Endodermal cell (in vitro differentiated cells): ENCODE data around the gene ABAT. TPM values are rescaled to one million over a fixed set of nuclear protein-coding genes. Genes with fewer than 3 reads are reported as not detected.

ENCODE experiments used
- DNase-seq: peaks from one replicate; pipeline ENCODE4 v3.0.0-alpha.2; 2017
- H3K27ac ChIP-seq: 2 replicates; pipeline ENCODE4 v1.5.1; 2013; ENCODE audit warnings: mild to moderate bottlenecking, low read depth, low read length, moderate library complexity
- H3K27me3 ChIP-seq: 2 replicates; pipeline ENCODE4 v1.6.1; 2013; ENCODE audit warnings: mild to moderate bottlenecking, low read length, moderate library complexity; ENCODE audit not compliant: insufficient read depth, control insufficient read depth, poor library complexity, severe bottlenecking
- H3K36me3 ChIP-seq: 2 replicates; pipeline ENCODE4 v1.7.0; 2013; ENCODE audit warnings: mild to moderate bottlenecking, low read length, moderate library complexity; ENCODE audit not compliant: control insufficient read depth, insufficient read depth
- H3K4me1 ChIP-seq: one replicate; pipeline ENCODE4 v1.7.0; 2013; ENCODE audit warnings: low read length; ENCODE audit not compliant: control insufficient read depth, insufficient read depth
- H3K4me3 ChIP-seq: 2 replicates; pipeline ENCODE4 v1.5.1; 2013; ENCODE audit warnings: mild to moderate bottlenecking, low read length, moderate library complexity
- H3K9ac ChIP-seq: 2 replicates; pipeline ENCODE4 v1.6.1; 2013; ENCODE audit warnings: mild to moderate bottlenecking, low read length, moderate library complexity; ENCODE audit not compliant: poor library complexity, severe bottlenecking; ENCODE audit errors: extremely low read depth
- H3K9me3 ChIP-seq: 2 replicates; pipeline ENCODE4 v1.6.1; 2013; ENCODE audit warnings: mild to moderate bottlenecking, low read length, moderate library complexity; ENCODE audit not compliant: control insufficient read depth
- H3K27ac Mint-ChIP-seq: 2 replicates; pipeline ENCODE4 v1.8.0; 2020; ENCODE audit warnings: mixed read lengths
- H3K27me3 Mint-ChIP-seq: 2 replicates; pipeline ENCODE4 v1.8.0; 2021; ENCODE audit warnings: mild to moderate bottlenecking, mixed read lengths; ENCODE audit not compliant: insufficient read depth
- H3K36me3 Mint-ChIP-seq: 2 replicates; pipeline ENCODE4 v1.8.0; 2020; ENCODE audit warnings: low read depth, mixed read lengths
- H3K4me1 Mint-ChIP-seq: 2 replicates; pipeline ENCODE4 v1.8.0; 2020; ENCODE audit warnings: mixed read lengths
- H3K4me3 Mint-ChIP-seq: 2 replicates; pipeline ENCODE4 v1.8.0; 2020; ENCODE audit warnings: mild to moderate bottlenecking, moderate library complexity, mixed read lengths
- H3K9me3 Mint-ChIP-seq: 2 replicates; pipeline ENCODE4 v1.8.0; 2020; ENCODE audit warnings: mild to moderate bottlenecking, mixed read lengths
- CTCF ChIP-seq: fragments of 200-600 bp; sonication (generic); conservative IDR thresholded peaks from 2 replicates; pipeline ENCODE4 v1.5.0; 2021; ENCODE audit warnings: antibody characterized with exemption, mild to moderate bottlenecking
- WGBS, 2 experiments: methylation state at CpG; one replicate each; pipeline versions ENCODE4 v1.1.5 to v1.1.7; 2013; ENCODE audit warnings: missing lambda C conversion rate in 2 of 2, mixed read lengths in 1 of 2; ENCODE audit not compliant: insufficient coverage in 1 of 2, insufficient read length in 1 of 2; 5-methylcytosine and 5-hydroxymethylcytosine counted together
- total RNA-seq, 2 donors: library from RNA; stranded (reverse); fragmentation: NEBNext Ultra II Directional in 1 of 2; extraction: Animal tissue kit (Norgen Biotek cat#: 25700) in 1 of 2; gene quantifications; 2 replicates in 1 of 2; 3 replicates in 1 of 2; pipeline ENCODE4 v1.2.1, GENCODE V29; 2021

ABAT gene
- total RNA-seq, 2 donors from 2014 or later, result 9.7 to 13.6 TPM

GRCh38 chr16:8819411-8820034, 145.1 kb downstream of the ABAT start:
- no peaks in the 10 kb centered on the region for H3K27me3 Mint-ChIP-seq
- peaks cover 81% of the 10 kb centered on the region for H3K36me3 Mint-ChIP-seq
- H3K4me1 Mint-ChIP-seq, result peaks cover 20% of the 10 kb centered on the region
- H3K9ac ChIP-seq, result no peak overlapping the region
- 93% methylated on average over 4 of the region's 6 CpGs; no CpG with 5 or more reads in 1 of the 2 experiments for whole genome bisulfite sequencing, 2 experiments
- TF ChIP-seq CTCF, result no peak
- H3K4me1 ChIP-seq, result peaks cover 11% of the 10 kb centered on the region
- H3K9me3 Mint-ChIP-seq, result no peaks in the 10 kb centered on the region
- peaks cover 20% of the 10 kb centered on the region for H3K9me3 ChIP-seq
- H3K4me3 ChIP-seq, result no peak overlapping the region
- no peak overlapping the region for H3K27ac ChIP-seq
- peaks cover 86% of the 10 kb centered on the region for H3K36me3 ChIP-seq
- H3K27me3 ChIP-seq, result no peaks in the 10 kb centered on the region
- no peak overlapping the region for H3K4me3 Mint-ChIP-seq
- DNase-seq, result no peak
- H3K27ac Mint-ChIP-seq, result peak overlapping the region; percentile 7

DNA sequence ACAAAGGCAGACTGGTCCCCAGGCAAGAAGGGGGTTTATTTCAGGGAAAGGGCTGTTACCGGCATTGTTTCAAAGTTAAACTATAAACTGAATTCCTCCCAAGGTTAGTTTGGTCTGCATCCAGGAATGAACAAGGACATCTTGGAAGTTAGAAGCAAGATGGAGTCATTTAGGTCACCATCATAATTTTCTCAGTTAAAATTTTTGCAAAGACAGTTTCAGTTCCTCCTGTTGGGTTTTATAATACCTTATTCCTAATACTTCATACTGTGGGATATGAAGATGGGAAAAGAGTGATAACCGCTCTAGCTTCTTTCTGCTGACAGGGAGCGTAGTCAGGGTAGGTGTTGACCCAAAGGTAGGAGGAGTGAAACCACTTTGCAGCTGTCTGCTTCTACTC, 148.0 kb downstream of the ABAT start:
- Mint-ChIP-seq H3K27me3 (no peaks in the 10 kb centered on the region), H3K36me3 (peaks cover 78% of the 10 kb centered on the region), H3K9me3 (no peaks in the 10 kb centered on the region), H3K4me3 (no peak overlapping the region), H3K4me1 (peaks cover 20% of the 10 kb centered on the region), H3K27ac (peak overlapping the region; percentile 81)
- Histone ChIP-seq H3K4me1 (peaks cover 11% of the 10 kb centered on the region), H3K4me3 (no peak overlapping the region), H3K36me3 (peaks cover 85% of the 10 kb centered on the region), H3K9me3 (peaks cover 24% of the 10 kb centered on the region), H3K27ac (no peak overlapping the region), H3K27me3 (no peaks in the 10 kb centered on the region), H3K9ac (no peak overlapping the region)
- WGBS, 2 experiments, result 94 to 96% methylated on average over 3 of the region's 3 CpGs
- DNase-seq, result no peak
- no peak for TF ChIP-seq CTCF

DNA sequence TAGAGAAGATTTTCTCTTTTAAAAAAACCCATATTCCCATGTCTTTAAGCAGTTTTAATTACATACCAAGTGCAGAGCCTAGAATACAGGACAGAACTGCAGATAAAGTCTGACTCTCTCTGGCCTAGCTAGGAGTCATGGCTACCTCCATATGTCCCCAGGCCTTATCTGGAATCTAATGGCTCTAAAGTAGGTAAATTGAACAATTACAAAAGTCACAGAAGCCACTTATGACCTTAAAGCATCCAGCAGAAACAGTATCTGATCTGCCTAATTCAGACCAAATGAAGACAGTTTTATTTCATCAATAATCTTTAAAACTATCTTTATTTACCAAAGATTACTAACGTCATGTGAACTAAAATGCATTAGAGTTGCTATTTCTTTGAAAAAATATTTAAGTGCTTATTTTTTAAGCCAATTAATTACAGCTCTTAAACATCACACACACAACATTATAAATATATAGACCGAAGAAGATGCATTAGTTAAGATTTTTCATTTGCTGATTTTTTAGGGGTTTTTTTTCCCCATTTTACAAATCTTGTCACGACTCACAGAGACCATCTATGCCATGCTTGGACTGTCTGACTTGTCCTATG, 152.0 kb downstream of the ABAT start:
- H3K27me3 Mint-ChIP-seq, result no peaks in the 10 kb centered on the region
- no peak for DNase-seq
- H3K36me3 ChIP-seq, result peaks cover 88% of the 10 kb centered on the region
- peaks cover 3% of the 10 kb centered on the region for H3K4me1 ChIP-seq
- peaks cover 71% of the 10 kb centered on the region for H3K36me3 Mint-ChIP-seq
- H3K4me1 Mint-ChIP-seq, result peaks cover 8% of the 10 kb centered on the region
- H3K4me3 ChIP-seq, result no peak overlapping the region
- H3K9me3 Mint-ChIP-seq, result no peaks in the 10 kb centered on the region
- H3K27me3 ChIP-seq, result no peaks in the 10 kb centered on the region
- TF ChIP-seq CTCF, result no peak
- H3K9ac ChIP-seq, result no peak overlapping the region
- H3K4me3 Mint-ChIP-seq, result no peak overlapping the region
- H3K27ac ChIP-seq, result no peak overlapping the region
- no peak overlapping the region for H3K27ac Mint-ChIP-seq
- WGBS, 2 experiments, result 91 to 100% methylated on average over 1 to 3 of the region's 3 CpGs
- H3K9me3 ChIP-seq, result peaks cover 24% of the 10 kb centered on the region
